Type B pancreatic cell (in vitro differentiated cells): Measurements from ENCODE around the gene AHSG. TPM values are rescaled to one million over a fixed set of nuclear protein-coding genes. Genes with fewer than 3 reads are reported as not detected.
"Not testable (repeated sequence)": the region's sequence is repeated elsewhere in the genome, so short reads cannot be mapped to it uniquely, and the experiment has no call there.

ENCODE experiments used
- DNase-seq: peaks from one replicate; pipeline ENCODE4 v3.0.0; 2021; ENCODE audit warnings: mixed read lengths; ENCODE audit not compliant: unreplicated experiment; ENCODE audit errors: extremely low spot score
- H3K27ac Mint-ChIP-seq: 2 replicates; pipeline ENCODE4 v1.8.0; 2021; ENCODE audit warnings: mild to moderate bottlenecking, mixed read lengths
- H3K27me3 Mint-ChIP-seq: 2 replicates; pipeline ENCODE4 v1.8.0; 2021; ENCODE audit warnings: mixed read lengths
- H3K36me3 Mint-ChIP-seq: 2 replicates; pipeline ENCODE4 v1.8.0; 2021; ENCODE audit warnings: mixed read lengths
- H3K4me1 Mint-ChIP-seq: one replicate; pipeline ENCODE4 v1.8.0; 2021; ENCODE audit warnings: mixed read lengths; ENCODE audit not compliant: unreplicated experiment
- H3K4me3 Mint-ChIP-seq: 2 replicates; pipeline ENCODE4 v1.8.0; 2021; ENCODE audit warnings: mild to moderate bottlenecking, mixed read lengths
- H3K9me3 Mint-ChIP-seq: 2 replicates; pipeline ENCODE4 v1.8.0; 2021; ENCODE audit warnings: mixed read lengths
- CTCF ChIP-seq: fragments of 200-600 bp; sonication (generic); conservative IDR thresholded peaks from 2 replicates; pipeline ENCODE4 v1.5.0; 2021; ENCODE audit warnings: antibody characterized with exemption, mild to moderate bottlenecking
- long read RNA-seq: library from polyadenylated mRNA; unstranded; transcript quantifications from one replicate; pipeline ENCODE4 v2.0.0, GENCODE V29; 2020
- total RNA-seq: library from RNA; stranded (reverse); gene quantifications from 2 replicates; pipeline ENCODE4 v1.2.1, GENCODE V29; 2021; ENCODE audit warnings: low replicate concordance

AHSG gene
- total RNA-seq = 0.27 and 0.74 TPM in 2 replicates
- long read RNA-seq, partial matches to known transcripts = 0 of 4 reads
- long read RNA-seq, other reads (novel, unspliced or antisense) = 0 of 4 reads

GRCh38 chr3:186612721-186613636, at the start of gene AHSG:
TSS of gene AHSG (plus strand) at chr3:186613060. CDS start at chr3:186613142, 82 bp downstream.
- Mint-ChIP-seq H3K36me3 (no peaks in the 10 kb centered on the region), H3K27me3 (peaks cover 52% of the 10 kb centered on the region), H3K9me3 (no peaks in the 10 kb centered on the region), H3K4me3 (no peak within 1 kb of the TSS), H3K27ac (peak within 1 kb of the TSS; percentile 40), H3K4me1 (peaks cover 10% of the 10 kb centered on the region)
- TF ChIP-seq CTCF = no peak
- DNase-seq = no peak

GRCh38 chr3:186564586-186564985, 48.3 kb upstream of the AHSG start:
- Mint-ChIP-seq H3K27me3 (no peaks in the 10 kb centered on the region), H3K27ac (no peak overlapping the region), H3K36me3 (peaks cover 10% of the 10 kb centered on the region), H3K4me3 (peak overlapping the region; percentile 38), H3K4me1 (peaks cover 13% of the 10 kb centered on the region), H3K9me3 (no peaks in the 10 kb centered on the region)
- DNase-seq = no peak
- TF ChIP-seq CTCF = no peak

- peak; percentile 42 for TF ChIP-seq CTCF
- Mint-ChIP-seq H3K36me3 (peaks cover 6% of the 10 kb centered on the region), H3K27me3 (no peaks in the 10 kb centered on the region), H3K9me3 (no peaks in the 10 kb centered on the region), H3K27ac (peak overlapping the region; percentile 95), H3K4me1 (peaks cover 26% of the 10 kb centered on the region), H3K4me3 (peak overlapping the region; percentile 94)
- no peak for DNase-seq
Observed at GRCh38 chr3:186566772-186567071, 46.1 kb upstream of the AHSG start.

GRCh38 chr3:186567072-186567921, 45.6 kb upstream of the AHSG start, which contains the start of gene TBCCD1:
TSS of gene TBCCD1 (minus strand) at chr3:186567339. CDS start at chr3:186564329, 3,010 bp downstream.
- H3K36me3 Mint-ChIP-seq = peaks cover 3% of the 10 kb centered on the region
- H3K27ac Mint-ChIP-seq = peak within 1 kb of the TSS; percentile 95
- no peaks in the 10 kb centered on the region for H3K27me3 Mint-ChIP-seq
- H3K4me3 Mint-ChIP-seq = peak within 1 kb of the TSS; percentile 94
- no peak for TF ChIP-seq CTCF
- H3K4me1 Mint-ChIP-seq = peaks cover 26% of the 10 kb centered on the region
- H3K9me3 Mint-ChIP-seq = no peaks in the 10 kb centered on the region
- DNase-seq = peak; percentile 98

GRCh38 chr3:186569361-186569760, 43.5 kb upstream of the AHSG start:
- Mint-ChIP-seq H3K4me1 (peaks cover 26% of the 10 kb centered on the region), H3K27ac (peak overlapping the region; percentile 98), H3K4me3 (peak overlapping the region; percentile 98)
- not testable (repeated sequence) for H3K36me3 Mint-ChIP-seq, DNase-seq, H3K9me3 Mint-ChIP-seq, H3K27me3 Mint-ChIP-seq
